K562 (cell line): Measurements from ENCODE around the gene UFC1. TPM values are rescaled to one million over a fixed set of nuclear protein-coding genes. Genes with fewer than 3 reads are reported as not detected.
A peak's percentile ranks its signal among the peaks of the same experiment; 100 is the strongest.

Experiments used
- ATF3 ChIP-seq, 2 experiments: fragments of 450-650 bp in 1 of 2; sonication (generic) in 1 of 2; formaldehyde crosslinking in 1 of 2; IDR thresholded peaks in 1 of 2; conservative IDR thresholded peaks in 1 of 2; 2 replicates each; pipeline versions ENCODE4 v1.6.1 to v1.8.1; 2016 to 2023; ENCODE audit warnings: mild to moderate bottlenecking in 2 of 2, moderate library complexity in 2 of 2, inconsistent platforms in 1 of 2, missing genetic modification reagents in 1 of 2
- E4F1 ChIP-seq: fragments of 250-450 bp; sonication (Bioruptor Pico); IDR thresholded peaks from 2 replicates; pipeline ENCODE4 v1.5.0; 2021; ENCODE audit warnings: mild to moderate bottlenecking, borderline replicate concordance
- FUS ChIP-seq: fragments of 200-400 bp; formaldehyde crosslinking; optimal IDR thresholded peaks from 2 replicates; pipeline ENCODE3; 2017; ENCODE audit warnings: low read depth, low read length
- HDGF ChIP-seq: fragments of 450-650 bp; IDR thresholded peaks from 2 replicates; pipeline ENCODE4 v1.6.1; 2016
- KAT7 ChIP-seq: sonication (generic); formaldehyde crosslinking; IDR thresholded peaks from 2 replicates; pipeline ENCODE4 v1.8.0; 2022; ENCODE audit warnings: missing genetic modification reagents, mild to moderate bottlenecking, borderline replicate concordance
- MBD1 ChIP-seq: fragments of 250-450 bp; sonication (Bioruptor Pico); IDR thresholded peaks from 2 replicates; pipeline ENCODE4 v1.8.0; 2022; ENCODE audit warnings: inconsistent platforms
- NKRF ChIP-seq: fragments of 450-650 bp; IDR thresholded peaks from 2 replicates; pipeline ENCODE4 v1.6.1; 2016; ENCODE audit warnings: borderline replicate concordance
- PHTF2 ChIP-seq: fragments of 250-450 bp; sonication (Bioruptor Pico); IDR thresholded peaks from 2 replicates; pipeline ENCODE4 v1.5.0; 2021; ENCODE audit warnings: mild to moderate bottlenecking
- PTTG1 ChIP-seq: fragments of 450-650 bp; IDR thresholded peaks from 2 replicates; pipeline ENCODE4 v1.6.1; 2016; ENCODE audit warnings: low read depth, mild to moderate bottlenecking, missing genetic modification characterization, missing compliant biosample characterization
- SNIP1 ChIP-seq: fragments of 450-650 bp; IDR thresholded peaks from 2 replicates; pipeline ENCODE4 v1.7.1; 2017; ENCODE audit warnings: low read depth, mild to moderate bottlenecking
- TAF7 ChIP-seq: fragments of 450-650 bp; IDR thresholded peaks from 2 replicates; pipeline ENCODE4 v1.6.1; 2016; ENCODE audit warnings: missing genetic modification characterization, missing compliant biosample characterization
- USF1 ChIP-seq: sonication (generic); formaldehyde crosslinking; IDR thresholded peaks from 2 replicates; pipeline ENCODE4 v1.9.0; 2022; ENCODE audit warnings: mild to moderate bottlenecking, missing genetic modification reagents
- USF2 ChIP-seq: sonication (generic); formaldehyde crosslinking; IDR thresholded peaks from 2 replicates; pipeline ENCODE4 v1.5.0; 2020; ENCODE audit warnings: missing genetic modification reagents
- ZFP91 ChIP-seq: sonication (generic); formaldehyde crosslinking; IDR thresholded peaks from 2 replicates; pipeline ENCODE4 v1.8.0; 2022; ENCODE audit warnings: mild to moderate bottlenecking, missing genetic modification reagents
- ZNF444 ChIP-seq: fragments of 250-450 bp; sonication (Bioruptor Pico); IDR thresholded peaks from 2 replicates; pipeline ENCODE4 v1.4.0; 2020; ENCODE audit warnings: mild to moderate bottlenecking, moderate library complexity
- ZNF507 ChIP-seq: conservative IDR thresholded peaks from 2 replicates; pipeline ENCODE4 v1.6.1; 2017; ENCODE audit warnings: missing genetic modification characterization, missing compliant biosample characterization
- polyA plus RNA-seq, 8 experiments: library from polyadenylated mRNA; depleted of rRNA in 4 of 8; stranded (reverse) in 5 of 8; unstranded in 3 of 8; fragments of >200 nt; fragmentation: Nextera tagmentation in 2 of 8; fragmentation: Illumina TruSeq in 1 of 8; extraction: Ambion mirVana in 2 of 8; extraction: Trizol in 1 of 8; gene quantifications; 2 replicates each; pipeline versions ENCODE4 v1.2.1 to v1.2.3, GENCODE V29; 2011 to 2014; ENCODE audit warnings: inconsistent platforms in 1 of 8, missing spikeins in 1 of 8
- total RNA-seq, 7 experiments: library from RNA; depleted of rRNA in 6 of 7; stranded (reverse); fragments of >200 nt in 6 of 7; fragmentation: Illumina TruSeq in 2 of 7; extraction: Trizol in 2 of 7; gene quantifications; 2 replicates each; pipeline versions ENCODE4 v1.2.1 to v1.2.3, GENCODE V29; 2011 to 2021; ENCODE audit warnings: low replicate concordance in 1 of 7

UFC1 gene
- total and polyA plus RNA-seq, 9 of the 15 experiments (the other 6 are each of a cell fraction or from before 2014, with no cell fraction given): 92.8 to 220 (median 161) TPM

GRCh38 chr1:161119092-161119903 lies 34.5 kb upstream of the UFC1 start (continued):
- TF ChIP-seq MBD1 (CRISPR knock-in tag) (no peak), SNIP1 (no peak), USF2 (CRISPR knock-in tag) (peak; percentile 6; the same call in 1 of the 2 replicates), PTTG1 (tag) (no peak), E4F1 (CRISPR knock-in tag) (no peak), ZNF507 (tag) (no peak), PHTF2 (CRISPR knock-in tag) (no peak), ZNF444 (no peak), FUS (no peak), ATF3 (IDR thresholded peaks at IDR 0.05) (no peak), ATF3 (CRISPR knock-in tag; conservative IDR thresholded peaks at IDR 0.05) (no peak), HDGF (no peak), TAF7 (tag) (no peak), ZFP91 (CRISPR knock-in tag) (no peak), USF1 (peak; percentile 64), KAT7 (no peak), NKRF (no peak)
